H9 (cell line): ENCODE results near the gene ST6GALNAC5. TPM values are rescaled to one million over a fixed set of nuclear protein-coding genes. Genes with fewer than 3 reads are reported as not detected.

Experiments
- DNase-seq: peaks from one replicate; pipeline ENCODE4 v3.0.0-alpha.2; 2017
- H2AFZ ChIP-seq: one replicate; pipeline ENCODE4 v1.6.1; 2013; ENCODE audit warnings: mild to moderate bottlenecking, low read length, control low read depth, moderate library complexity
- H2AK5ac ChIP-seq: 2 replicates; pipeline ENCODE4 v1.6.1; 2013; ENCODE audit warnings: low read length, control low read depth, mixed read lengths; ENCODE audit not compliant: insufficient read length
- H2BK120ac ChIP-seq: one replicate; pipeline ENCODE4 v1.6.1; 2013; ENCODE audit warnings: low read depth, mild to moderate bottlenecking, low read length, control low read depth, inconsistent platforms; ENCODE audit not compliant: poor library complexity, severe bottlenecking
- H2BK12ac ChIP-seq: 2 replicates; pipeline ENCODE4 v1.6.1; 2013; ENCODE audit warnings: low read length, control low read depth, mixed read lengths, low read depth; ENCODE audit not compliant: insufficient read length
- H2BK15ac ChIP-seq: 2 replicates; pipeline ENCODE4 v1.6.1; 2013; ENCODE audit warnings: low read depth, low read length, control low read depth
- H2BK20ac ChIP-seq: one replicate; pipeline ENCODE4 v1.6.1; 2013; ENCODE audit warnings: low read depth, mild to moderate bottlenecking, low read length, control low read depth, inconsistent platforms; ENCODE audit not compliant: poor library complexity, severe bottlenecking
- H2BK5ac ChIP-seq: 2 replicates; pipeline ENCODE4 v1.6.1; 2013; ENCODE audit warnings: low read length, control low read depth, mixed read lengths; ENCODE audit not compliant: insufficient read length
- H3K14ac ChIP-seq: 2 replicates; pipeline ENCODE4 v1.6.1; 2013; ENCODE audit warnings: low read length, control low read depth; ENCODE audit not compliant: insufficient read depth
- H3K18ac ChIP-seq: 2 replicates; pipeline ENCODE4 v1.6.1; 2013; ENCODE audit warnings: low read depth, mild to moderate bottlenecking, mixed read lengths, low read length, control low read depth; ENCODE audit not compliant: insufficient read length
- H3K23ac ChIP-seq: 2 replicates; pipeline ENCODE4 v1.6.1; 2013; ENCODE audit warnings: low read length, control low read depth, mixed read lengths, low read depth; ENCODE audit not compliant: insufficient read length
- H3K23me2 ChIP-seq: 2 replicates; pipeline ENCODE4 v1.6.1; 2013; ENCODE audit warnings: low read depth, mild to moderate bottlenecking, mixed read lengths, low read length, control low read depth; ENCODE audit not compliant: insufficient read length, poor library complexity, severe bottlenecking
- H3K27ac ChIP-seq: 2 replicates; pipeline ENCODE4 v1.5.1; 2013; ENCODE audit warnings: low read length, control low read depth, mixed read lengths, low read depth; ENCODE audit not compliant: insufficient read length
- H3K27me3 ChIP-seq: 2 replicates; pipeline ENCODE4 v1.6.1; 2013; ENCODE audit warnings: low read length, control low read depth, inconsistent platforms; ENCODE audit not compliant: insufficient read depth
- H3K4ac ChIP-seq: 2 replicates; pipeline ENCODE4 v1.6.1; 2013; ENCODE audit warnings: low read depth, mild to moderate bottlenecking, control low read depth, inconsistent platforms, low read length, moderate library complexity
- H3K4me1 ChIP-seq: 2 replicates; pipeline ENCODE4 v1.6.1; 2013; ENCODE audit warnings: low read length, control low read depth, inconsistent platforms; ENCODE audit not compliant: insufficient read depth
- H3K4me2 ChIP-seq: 2 replicates; pipeline ENCODE4 v1.6.1; 2013; ENCODE audit warnings: low read length, control low read depth, mixed read lengths; ENCODE audit not compliant: insufficient read length, insufficient read depth
- H3K56ac ChIP-seq: 2 replicates; pipeline ENCODE4 v1.6.1; 2013; ENCODE audit warnings: low read depth, mild to moderate bottlenecking, mixed read lengths, low read length, control low read depth; ENCODE audit not compliant: insufficient read length
- H3K79me1 ChIP-seq: 2 replicates; pipeline ENCODE4 v1.6.1; 2013; ENCODE audit warnings: low read depth, mild to moderate bottlenecking, moderate library complexity, low read length, control low read depth, inconsistent platforms; ENCODE audit not compliant: insufficient read depth, poor library complexity, severe bottlenecking
- H3K79me2 ChIP-seq: 2 replicates; pipeline ENCODE4 v1.6.1; 2013; ENCODE audit warnings: low read length, control low read depth, inconsistent platforms; ENCODE audit not compliant: insufficient read depth
- H3K9ac ChIP-seq: 2 replicates; pipeline ENCODE4 v1.6.1; 2013; ENCODE audit warnings: low read length, control low read depth, mixed read lengths; ENCODE audit not compliant: insufficient read length; ENCODE audit errors: extremely low read depth
- H3K9me3 ChIP-seq: one replicate; pipeline ENCODE4 v1.6.1; 2013; ENCODE audit warnings: low read depth, low read length, inconsistent platforms; ENCODE audit not compliant: control insufficient read depth
- H3T11ph ChIP-seq: one replicate; pipeline ENCODE4 v1.6.1; 2013; ENCODE audit warnings: mild to moderate bottlenecking, low read length, control low read depth, inconsistent platforms
- H4K20me1 ChIP-seq: one replicate; pipeline ENCODE4 v1.6.1; 2013; ENCODE audit not compliant: control insufficient read depth, insufficient read length, insufficient read depth
- H4K5ac ChIP-seq: 2 replicates; pipeline ENCODE4 v1.6.1; 2013; ENCODE audit warnings: low read depth, mild to moderate bottlenecking, mixed read lengths, low read length, control low read depth; ENCODE audit not compliant: insufficient read length
- H4K8ac ChIP-seq: replicated peaks from 2 replicates; pipeline ENCODE4 v1.6.1; 2013; ENCODE audit warnings: low read length, control low read depth, mixed read lengths, low read depth; ENCODE audit not compliant: insufficient read length
- H4K91ac ChIP-seq: 2 replicates; pipeline ENCODE4 v1.6.1; 2013; ENCODE audit warnings: low read depth, mild to moderate bottlenecking, moderate library complexity, mixed read lengths, low read length, control low read depth; ENCODE audit not compliant: insufficient read length
- H3K27ac Mint-ChIP-seq, 3 experiments: 2 replicates in 2 of 3; 3 replicates in 1 of 3; pipeline ENCODE4 v1.8.0; 2020 to 2021; ENCODE audit warnings: mixed read lengths in 3 of 3, mild to moderate bottlenecking in 1 of 3, moderate library complexity in 1 of 3
- H3K27me3 Mint-ChIP-seq: 2 replicates; pipeline ENCODE4 v1.8.0; 2021; ENCODE audit warnings: low read depth, mild to moderate bottlenecking, moderate library complexity, mixed read lengths
- H3K36me3 Mint-ChIP-seq, 3 experiments: 2 replicates in 2 of 3; 3 replicates in 1 of 3; pipeline ENCODE4 v1.8.0; 2020 to 2021; ENCODE audit warnings: low read depth in 3 of 3, mixed read lengths in 3 of 3; ENCODE audit not compliant: insufficient read depth in 1 of 3
- H3K4me1 Mint-ChIP-seq, 2 experiments: 2 replicates each; pipeline ENCODE4 v1.8.0; 2020; ENCODE audit warnings: mixed read lengths in 2 of 2
- H3K4me3 Mint-ChIP-seq, 2 experiments: 2 replicates in 1 of 2; 3 replicates in 1 of 2; pipeline ENCODE4 v1.8.0; 2020 to 2021; ENCODE audit warnings: mild to moderate bottlenecking in 2 of 2, mixed read lengths in 2 of 2, moderate library complexity in 1 of 2
- H3K9me3 Mint-ChIP-seq, 2 experiments: 2 replicates in 1 of 2; 3 replicates in 1 of 2; pipeline ENCODE4 v1.8.0; 2020; ENCODE audit warnings: mild to moderate bottlenecking in 2 of 2, mixed read lengths in 2 of 2, moderate library complexity in 1 of 2
- WGBS: extraction: QIAGEN DNeasy Blood & Tissue Kit; methylation state at CpG from one replicate; pipeline ENCODE4 v1.1.7; 2013; ENCODE audit warnings: missing lambda C conversion rate, low lambda C conversion rate, mixed read lengths; ENCODE audit not compliant: insufficient read length; ENCODE audit errors: extremely low coverage; 5-methylcytosine and 5-hydroxymethylcytosine counted together
- total RNA-seq: library from RNA; stranded (reverse); gene quantifications from 2 replicates; pipeline ENCODE4 v1.2.1, GENCODE V29; 2021
- TF ChIP-seq, protein P1 (sequence below): fragments of 200-600 bp; sonication (generic); conservative IDR thresholded peaks from 3 replicates; pipeline ENCODE4 v1.8.0; 2021; ENCODE audit warnings: antibody characterized with exemption, mild to moderate bottlenecking

Gene ST6GALNAC5
- total RNA-seq, 1 experiment from 2014 or later = 3.3 TPM

GRCh38 chr1:77103486-77103885 lies 236.2 kb downstream of the ST6GALNAC5 start:
- no peak overlapping the region for H2BK12ac ChIP-seq
- H3K4ac ChIP-seq = no peak overlapping the region
- H2BK5ac ChIP-seq = no peak overlapping the region
- H2AK5ac ChIP-seq = no peak overlapping the region
- no peak overlapping the region for H3K14ac ChIP-seq
- no peaks in the 10 kb centered on the region for H3K23me2 ChIP-seq
- no peak overlapping the region for H3T11ph ChIP-seq
- no peak overlapping the region for H2BK120ac ChIP-seq
- no peaks in the 10 kb centered on the region for H3K27me3 ChIP-seq
- H3K23ac ChIP-seq = no peak overlapping the region
- H3K79me1 ChIP-seq = no peaks in the 10 kb centered on the region
- no peak overlapping the region for H4K8ac ChIP-seq
- H3K9me3 Mint-ChIP-seq = no peaks in the 10 kb centered on the region
- peaks cover 0 to 1% (median 0%) of the 10 kb centered on the region in 3 experiments; a peak in 2 of 7 replicates for H3K36me3 Mint-ChIP-seq
- no peak overlapping the region for H4K91ac ChIP-seq
- H3K4me1 Mint-ChIP-seq = no peaks in the 10 kb centered on the region
- H4K5ac ChIP-seq = no peak overlapping the region
- no peak overlapping the region for H2BK15ac ChIP-seq
- TF ChIP-seq, protein P1, sequence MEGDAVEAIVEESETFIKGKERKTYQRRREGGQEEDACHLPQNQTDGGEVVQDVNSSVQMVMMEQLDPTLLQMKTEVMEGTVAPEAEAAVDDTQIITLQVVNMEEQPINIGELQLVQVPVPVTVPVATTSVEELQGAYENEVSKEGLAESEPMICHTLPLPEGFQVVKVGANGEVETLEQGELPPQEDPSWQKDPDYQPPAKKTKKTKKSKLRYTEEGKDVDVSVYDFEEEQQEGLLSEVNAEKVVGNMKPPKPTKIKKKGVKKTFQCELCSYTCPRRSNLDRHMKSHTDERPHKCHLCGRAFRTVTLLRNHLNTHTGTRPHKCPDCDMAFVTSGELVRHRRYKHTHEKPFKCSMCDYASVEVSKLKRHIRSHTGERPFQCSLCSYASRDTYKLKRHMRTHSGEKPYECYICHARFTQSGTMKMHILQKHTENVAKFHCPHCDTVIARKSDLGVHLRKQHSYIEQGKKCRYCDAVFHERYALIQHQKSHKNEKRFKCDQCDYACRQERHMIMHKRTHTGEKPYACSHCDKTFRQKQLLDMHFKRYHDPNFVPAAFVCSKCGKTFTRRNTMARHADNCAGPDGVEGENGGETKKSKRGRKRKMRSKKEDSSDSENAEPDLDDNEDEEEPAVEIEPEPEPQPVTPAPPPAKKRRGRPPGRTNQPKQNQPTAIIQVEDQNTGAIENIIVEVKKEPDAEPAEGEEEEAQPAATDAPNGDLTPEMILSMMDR = no peak
- no peak overlapping the region for H3K27ac Mint-ChIP-seq
- no CpG with 5 or more reads among the region's 4 CpGs for WGBS
- no peak overlapping the region for H3K4me2 ChIP-seq
- H4K20me1 ChIP-seq = no peaks in the 10 kb centered on the region
- H3K27me3 Mint-ChIP-seq = no peaks in the 10 kb centered on the region
- no peak overlapping the region for H3K9ac ChIP-seq
- no peak overlapping the region for H3K18ac ChIP-seq
- H3K79me2 ChIP-seq = no peaks in the 10 kb centered on the region
- no peaks in the 10 kb centered on the region for H3K9me3 ChIP-seq
- DNase-seq = no peak
- no peak overlapping the region for H3K56ac ChIP-seq
- H2AFZ ChIP-seq = no peak overlapping the region
- H3K27ac ChIP-seq = no peak overlapping the region
- H3K4me1 ChIP-seq = no peaks in the 10 kb centered on the region
- H3K4me3 Mint-ChIP-seq = no peak overlapping the region
- no peak overlapping the region for H2BK20ac ChIP-seq
